Activated CD4-positive, CD25-positive, alpha-beta regulatory T cell (primary cell): ENCODE data around the gene NBPF14.
"Not testable (repeated sequence)": the region's sequence is repeated elsewhere in the genome, so short reads cannot be mapped to it uniquely, and the experiment has no call there.

ENCODE experiments used
- DNase-seq, 4 experiments: peaks; one replicate each; lab custom pipeline; 2025; lab: John Stamatoyannopoulos, UW

The NBPF14 gene

GRCh38 chr1:148595911-148596310, at the start of gene NBPF14:
TSS of gene NBPF14 (minus strand) at chr1:148596011. CDS start at chr1:148595717, 294 bp downstream.
- not testable (repeated sequence) for DNase-seq

- DNase-seq = not testable (repeated sequence)
Observed at GRCh38 chr1:148625451-148625850, 29.6 kb upstream of the NBPF14 start.

- DNase-seq = not testable (repeated sequence)
Observed at GRCh38 chr1:148618216-148618615, 22.4 kb upstream of the NBPF14 start.

GRCh38 chr1:148605266-148605665, 9.5 kb upstream of the NBPF14 start:
- not testable (repeated sequence) for DNase-seq

GRCh38 chr1:148595360-148595759, 451 bp downstream of the NBPF14 start:
- not testable (repeated sequence) for DNase-seq

- DNase-seq = not testable (repeated sequence)
Observed at GRCh38 chr1:148591098-148591497, 4.7 kb downstream of the NBPF14 start.

GRCh38 chr1:148532158-148532557, 63.7 kb downstream of the NBPF14 start:
- DNase-seq = not testable (repeated sequence)

GRCh38 chr1:148529101-148529567, 66.7 kb downstream of the NBPF14 start:
- peak in 2 of 4 experiments; percentile 22 to 52 for DNase-seq

- not testable (repeated sequence) for DNase-seq
Observed at GRCh38 chr1:148528591-148528990, 67.2 kb downstream of the NBPF14 start.

GRCh38 chr1:148526587-148526986, 69.2 kb downstream of the NBPF14 start:
- not testable (repeated sequence) for DNase-seq

- not testable (repeated sequence) for DNase-seq
Observed at GRCh38 chr1:148523205-148524144, 72.3 kb downstream of the NBPF14 start.

GRCh38 chr1:148522561-148523204, 73.1 kb downstream of the NBPF14 start:
- DNase-seq = peak; percentile 65 to 92 (median 82)

- peak; percentile 39 to 65 (median 53) for DNase-seq
Observed at GRCh38 chr1:148522072-148522471, 73.7 kb downstream of the NBPF14 start.

GRCh38 chr1:148514310-148514709, 81.5 kb downstream of the NBPF14 start:
- DNase-seq = not testable (repeated sequence)

- not testable (repeated sequence) for DNase-seq
Observed at GRCh38 chr1:148512571-148513184, 83.1 kb downstream of the NBPF14 start.

GRCh38 chr1:148493933-148494332, 101.9 kb downstream of the NBPF14 start:
- not testable (repeated sequence) for DNase-seq

GRCh38 chr1:148483029-148483428, 112.8 kb downstream of the NBPF14 start, which contains the start of gene PPIAL4G:
TSS of gene PPIAL4G (minus strand) at chr1:148483302. CDS start at chr1:148483252, 50 bp downstream.
- not testable (repeated sequence) for DNase-seq
